Activated T-helper 1 cell treated with anti-CD3 and anti-CD28 coated beads, Interleukin-12 subunit alpha, Interleukin-12 subunit beta, Interleukin-2, Interleukin-4 antibody, amounts not matched to agents 30 ng/mL and 10 ng/mL and 1 ng/mL, durations not matched to agents 14 hours and 24 hours and 36 hours (primary cell): Measurements from ENCODE around the gene MT2A. TPM values are rescaled to one million over a fixed set of nuclear protein-coding genes. Genes with fewer than 3 reads are reported as not detected.
A peak's percentile ranks its signal among the peaks of the same experiment; 100 is the strongest.

ENCODE experiments used
- DNase-seq: peaks from one replicate; pipeline ENCODE4 v3.0.0; 2021; ENCODE audit warnings: low spot score
- H3K27ac Mint-ChIP-seq: one replicate; pipeline ENCODE4 v1.8.0; 2021; ENCODE audit warnings: mild to moderate bottlenecking, mixed read lengths
- H3K27me3 Mint-ChIP-seq: one replicate; pipeline ENCODE4 v1.8.0; 2022; ENCODE audit warnings: mild to moderate bottlenecking, moderate library complexity, mixed read lengths; ENCODE audit not compliant: insufficient read depth
- H3K36me3 Mint-ChIP-seq: one replicate; pipeline ENCODE4 v1.8.0; 2021; ENCODE audit warnings: low read depth, mixed read lengths
- H3K4me1 Mint-ChIP-seq: one replicate; pipeline ENCODE4 v1.8.0; 2021; ENCODE audit warnings: low read depth, mixed read lengths
- H3K4me3 Mint-ChIP-seq: one replicate; pipeline ENCODE4 v1.8.0; 2021; ENCODE audit warnings: mild to moderate bottlenecking, moderate library complexity, mixed read lengths
- H3K9me3 Mint-ChIP-seq: one replicate; pipeline ENCODE4 v1.8.0; 2021; ENCODE audit warnings: mixed read lengths
- intact Hi-C: fragments of 100-400 bp; cut with micrococcal nuclease; formaldehyde crosslinking; loops from one replicate; pipeline ENCODE4 v1.15.1; 2024
- total RNA-seq: library from RNA; stranded (reverse); gene quantifications from 2 replicates; pipeline ENCODE4 v1.2.3, GENCODE V29; 2022

The MT2A gene
- total RNA-seq, 1 donor from 2014 or later: 348 TPM

GRCh38 chr16:56628486-56629350 is 20.3 kb downstream of the MT2A start:
- Mint-ChIP-seq H3K36me3 (no peaks in the 10 kb centered on the region), H3K4me1 (peaks cover 34% of the 10 kb centered on the region), H3K9me3 (no peaks in the 10 kb centered on the region), H3K27ac (no peak overlapping the region), H3K4me3 (no peak overlapping the region), H3K27me3 (peaks cover 34% of the 10 kb centered on the region)
- intact Hi-C loops: loop anchor here (5.0 kb wide), 1 partner anchor 176 kb away; the partner anchor contains the start of genes NUDT21 and OGFOD1
- DNase-seq: no peak

DNA sequence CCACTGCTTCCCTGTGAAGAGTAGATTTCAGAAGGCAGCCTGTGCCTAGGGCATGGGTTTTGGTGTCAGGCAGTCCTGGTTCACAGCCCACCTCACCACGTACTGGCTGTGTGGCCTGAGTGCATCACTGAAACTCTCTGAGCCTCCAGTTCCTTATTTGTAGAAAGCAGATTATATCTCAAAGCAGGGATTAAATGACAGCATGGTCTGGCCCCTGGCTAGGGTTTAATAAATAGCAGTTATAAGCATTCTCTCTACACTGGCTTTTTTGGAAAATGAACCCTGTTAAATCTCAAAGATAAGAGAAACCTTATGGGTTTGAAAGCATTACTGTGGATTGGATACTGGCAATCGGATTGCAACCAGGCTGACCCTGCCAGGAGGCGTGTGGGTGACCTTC is 21.1 kb downstream of the MT2A start:
- intact Hi-C loops: loop anchor here (5.0 kb wide), 1 partner anchor 177 kb away; the partner anchor contains the start of genes NUDT21 and OGFOD1
- H3K4me1 Mint-ChIP-seq: peaks cover 34% of the 10 kb centered on the region
- H3K27ac Mint-ChIP-seq: no peak overlapping the region
- H3K9me3 Mint-ChIP-seq: no peaks in the 10 kb centered on the region
- H3K4me3 Mint-ChIP-seq: no peak overlapping the region
- peaks cover 43% of the 10 kb centered on the region for H3K27me3 Mint-ChIP-seq
- no peaks in the 10 kb centered on the region for H3K36me3 Mint-ChIP-seq
- DNase-seq: no peak

- Mint-ChIP-seq H3K9me3 (no peaks in the 10 kb centered on the region), H3K27ac (no peak overlapping the region), H3K36me3 (no peaks in the 10 kb centered on the region), H3K4me3 (no peak overlapping the region), H3K4me1 (peaks cover 36% of the 10 kb centered on the region), H3K27me3 (peaks cover 49% of the 10 kb centered on the region)
- intact Hi-C loops: no loop called here
- DNase-seq: no peak
These were observed 21.8 kb downstream of the MT2A start for GRCh38 chr16:56630134-56630533.

DNA sequence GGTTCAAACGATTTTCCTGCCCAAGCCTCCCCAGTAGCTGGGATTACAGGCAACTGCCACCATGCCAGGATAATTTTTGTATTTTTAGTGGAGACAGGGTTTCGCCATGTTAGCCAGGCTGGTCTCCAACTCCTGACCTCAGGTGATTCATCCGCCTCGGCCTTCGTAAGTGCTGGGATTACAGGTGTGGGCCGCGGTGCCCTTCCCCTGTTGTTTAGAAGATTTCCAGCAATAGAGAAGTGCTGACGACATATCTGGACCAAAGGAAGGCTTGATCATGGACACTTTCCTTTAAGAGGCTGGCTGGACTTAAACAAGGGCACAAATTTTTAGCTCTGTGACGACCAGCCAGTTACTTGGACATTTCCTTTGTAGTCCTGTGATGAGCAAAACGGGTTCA is 22.8 kb downstream of the MT2A start:
- H3K27me3 Mint-ChIP-seq: peaks cover 56% of the 10 kb centered on the region
- intact Hi-C loops: no loop called here
- no peaks in the 10 kb centered on the region for H3K9me3 Mint-ChIP-seq

GRCh38 chr16:56631832-56632155 is 23.4 kb downstream of the MT2A start:
- intact Hi-C loops: no loop called here
- no peaks in the 10 kb centered on the region for H3K36me3 Mint-ChIP-seq
- no peaks in the 10 kb centered on the region for H3K9me3 Mint-ChIP-seq
- peaks cover 27% of the 10 kb centered on the region for H3K4me1 Mint-ChIP-seq
- no peak overlapping the region for H3K27ac Mint-ChIP-seq
- H3K4me3 Mint-ChIP-seq: peak overlapping the region; percentile 77
- DNase-seq: no peak
- peaks cover 62% of the 10 kb centered on the region for H3K27me3 Mint-ChIP-seq

More for the DNA sequence above, 22.8 kb downstream of the MT2A start:
- no peaks in the 10 kb centered on the region for H3K36me3 Mint-ChIP-seq
- no peak overlapping the region for H3K27ac Mint-ChIP-seq
- H3K4me1 Mint-ChIP-seq: peaks cover 29% of the 10 kb centered on the region
- no peak overlapping the region for H3K4me3 Mint-ChIP-seq
- no peak for DNase-seq

DNA sequence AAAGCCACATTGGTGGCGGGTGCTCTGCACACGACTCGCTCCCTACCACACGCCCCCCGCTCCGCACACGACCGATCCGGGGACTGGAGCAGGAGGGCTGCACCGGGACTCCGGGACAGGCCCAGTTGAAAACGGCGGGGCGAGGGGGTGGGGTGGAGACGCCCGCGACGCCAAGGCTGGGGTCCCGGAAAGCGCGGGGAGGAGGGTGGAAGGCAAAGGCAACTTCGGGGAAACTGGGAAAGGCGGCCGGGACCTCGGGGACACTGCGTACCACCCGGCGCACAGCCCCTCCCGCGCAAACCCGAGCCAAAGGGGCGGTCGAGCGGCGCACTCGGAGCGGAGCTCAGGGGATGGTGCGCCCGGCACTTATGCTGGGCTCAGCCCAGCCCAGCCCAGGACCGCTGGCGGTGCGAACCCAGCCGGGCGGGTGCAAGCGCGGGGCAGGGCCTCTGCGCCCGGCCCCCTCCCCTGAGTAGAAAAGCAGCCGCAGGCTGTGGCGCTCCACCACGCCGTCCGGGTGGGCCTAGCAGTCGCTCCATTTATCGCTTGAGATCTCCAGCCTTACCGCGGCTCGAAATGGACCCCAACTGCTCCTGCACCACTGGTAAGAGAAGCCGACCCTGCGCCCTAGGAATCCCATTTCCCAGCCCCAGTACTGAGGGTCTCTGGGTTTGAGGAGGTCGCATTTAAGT is 23.9 kb downstream of the MT2A start, which contains the start of gene MT1M:
TSS of gene MT1M (plus strand) at position 504 of the 692 bp plus-strand sequence. CDS start at position 577, 73 bp downstream.
- Mint-ChIP-seq H3K27me3 (peaks cover 65% of the 10 kb centered on the region), H3K4me1 (peaks cover 30% of the 10 kb centered on the region), H3K9me3 (no peaks in the 10 kb centered on the region), H3K27ac (no peak within 1 kb of the TSS), H3K4me3 (peak within 1 kb of the TSS; percentile 77), H3K36me3 (no peaks in the 10 kb centered on the region)
- intact Hi-C loops: no loop called here
- no peak for DNase-seq

DNA sequence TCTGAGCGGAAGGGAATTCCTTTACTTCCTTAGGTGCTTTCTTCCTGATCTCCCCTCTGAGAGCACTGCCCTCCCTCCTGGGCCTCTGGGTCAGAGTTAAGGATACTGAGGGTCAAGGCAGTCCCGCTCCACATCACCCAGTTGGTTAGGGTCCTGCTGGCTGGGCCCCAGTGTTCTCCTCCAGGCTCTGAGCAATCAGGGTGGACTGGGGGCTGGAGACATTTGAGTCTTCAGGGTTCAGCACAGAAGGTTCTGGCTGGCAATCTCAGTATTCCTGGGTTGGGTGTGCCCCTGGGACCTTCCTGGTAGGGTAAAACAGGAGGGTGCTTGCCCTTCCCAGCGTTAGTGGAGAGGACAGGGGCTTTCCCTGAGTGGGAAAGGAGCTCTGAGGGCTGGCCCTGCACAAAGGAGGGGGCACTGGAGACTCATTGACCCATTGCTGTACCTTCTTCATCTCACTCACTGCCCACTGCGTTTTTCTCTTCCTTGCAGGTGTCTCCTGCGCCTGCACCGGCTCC is 24.5 kb downstream of the MT2A start:
- H3K4me1 Mint-ChIP-seq: peaks cover 36% of the 10 kb centered on the region
- intact Hi-C loops: no loop called here

DNA sequence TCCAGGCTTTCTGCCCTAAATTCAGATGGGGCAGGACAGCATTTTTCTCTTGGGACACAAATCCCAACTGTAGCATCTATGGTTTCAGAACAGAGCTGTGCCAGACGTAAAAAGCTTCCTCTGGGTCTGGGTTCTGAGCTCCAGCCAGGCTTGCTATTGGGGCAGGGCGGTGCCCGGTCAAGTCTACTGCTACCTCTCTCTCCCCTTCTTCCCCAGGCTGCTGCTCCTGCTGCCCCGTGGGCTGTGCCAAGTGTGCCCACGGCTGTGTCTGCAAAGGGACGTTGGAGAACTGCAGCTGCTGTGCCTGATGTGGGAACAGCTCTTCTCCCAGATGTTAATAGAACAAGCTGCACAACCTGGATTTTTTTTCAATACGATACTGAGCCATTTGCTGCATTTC is 25.2 kb downstream of the MT2A start:
- Mint-ChIP-seq H3K4me3 (peak overlapping the region; percentile 5), H3K27ac (no peak overlapping the region), H3K36me3 (no peaks in the 10 kb centered on the region), H3K27me3 (peaks cover 70% of the 10 kb centered on the region), H3K4me1 (peaks cover 38% of the 10 kb centered on the region), H3K9me3 (no peaks in the 10 kb centered on the region)
- intact Hi-C loops: no loop called here
- no peak for DNase-seq

More for the DNA sequence above, 24.5 kb downstream of the MT2A start:
- H3K27ac Mint-ChIP-seq: no peak overlapping the region
- H3K36me3 Mint-ChIP-seq: no peaks in the 10 kb centered on the region
- peaks cover 69% of the 10 kb centered on the region for H3K27me3 Mint-ChIP-seq
- H3K4me3 Mint-ChIP-seq: peak overlapping the region; percentile 61
- DNase-seq: no peak
- H3K9me3 Mint-ChIP-seq: no peaks in the 10 kb centered on the region

DNA sequence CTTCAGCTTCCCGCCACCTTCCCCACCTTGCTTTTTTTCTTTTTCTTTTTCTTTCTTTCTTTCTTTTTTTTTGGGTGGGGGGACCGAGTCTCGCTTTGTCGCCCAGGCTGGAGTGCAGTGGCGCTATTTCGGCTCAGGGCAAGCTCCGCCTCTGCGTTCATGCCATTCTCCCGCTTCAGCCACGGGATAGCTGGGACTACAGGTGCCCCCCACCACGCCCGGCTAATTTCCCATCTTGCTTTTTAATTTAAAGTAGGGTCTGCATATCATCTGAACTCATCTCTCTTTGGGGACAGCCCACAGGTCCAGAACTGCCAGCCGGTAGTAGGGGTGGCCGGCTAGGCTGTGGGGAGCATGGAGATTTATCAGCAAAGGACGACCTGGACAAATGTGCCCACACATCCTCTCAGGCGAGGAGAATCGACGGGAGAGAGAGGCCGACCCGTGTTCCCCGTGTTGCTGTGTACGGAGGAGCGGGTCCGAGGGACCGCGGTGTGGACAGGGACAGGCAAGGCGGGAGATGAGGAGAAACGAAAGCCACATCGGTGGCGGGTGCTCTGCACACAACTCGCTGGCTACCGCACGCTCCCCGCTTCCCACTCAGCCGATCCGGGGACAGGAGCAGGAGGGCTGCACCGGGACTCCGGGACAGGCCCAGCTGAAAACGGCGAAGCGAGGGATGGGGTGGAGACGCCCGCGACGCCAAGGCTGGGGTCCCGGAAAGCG is 26.5 kb downstream of the MT2A start:
- DNase-seq: no peak
- Mint-ChIP-seq H3K4me1 (peaks cover 34% of the 10 kb centered on the region), H3K36me3 (no peaks in the 10 kb centered on the region), H3K9me3 (no peaks in the 10 kb centered on the region), H3K4me3 (peak overlapping the region; percentile 73), H3K27me3 (peaks cover 80% of the 10 kb centered on the region), H3K27ac (peak overlapping the region; percentile 15)
- intact Hi-C loops: no loop called here

DNA sequence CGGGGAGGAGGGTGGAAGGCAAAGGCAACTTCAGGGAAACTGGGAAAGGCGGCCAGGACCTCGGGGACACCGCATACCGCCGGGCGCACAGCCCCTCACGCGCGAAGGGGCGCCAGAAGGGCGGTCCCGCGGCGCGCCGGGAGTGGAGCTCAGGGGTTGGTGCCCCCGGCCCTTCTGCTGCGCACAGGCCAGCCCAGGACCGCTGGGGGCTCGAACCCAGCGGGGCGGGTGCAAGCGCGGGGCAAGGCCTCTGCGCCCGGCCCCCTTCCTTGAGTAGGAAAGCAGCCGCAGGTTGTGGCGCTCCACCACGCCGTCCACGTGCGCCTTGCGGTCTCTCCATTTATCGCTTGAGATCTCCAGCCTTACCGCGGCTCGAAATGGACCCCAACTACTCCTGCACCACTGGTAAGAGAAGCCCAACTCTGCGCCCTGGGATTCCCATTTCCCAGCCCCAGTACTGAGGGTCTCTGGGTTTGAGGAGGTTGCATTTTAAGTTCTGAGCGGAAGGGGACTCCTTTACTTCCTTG is 27.1 kb downstream of the MT2A start:
- Mint-ChIP-seq H3K4me1 (peaks cover 30% of the 10 kb centered on the region), H3K4me3 (peak overlapping the region; percentile 42), H3K27me3 (peaks cover 84% of the 10 kb centered on the region), H3K27ac (no peak overlapping the region), H3K9me3 (no peaks in the 10 kb centered on the region), H3K36me3 (no peaks in the 10 kb centered on the region)
- no peak for DNase-seq
- intact Hi-C loops: no loop called here

- no peaks in the 10 kb centered on the region for H3K9me3 Mint-ChIP-seq
- H3K27me3 Mint-ChIP-seq: peaks cover 75% of the 10 kb centered on the region
- no peaks in the 10 kb centered on the region for H3K36me3 Mint-ChIP-seq
- no peak overlapping the region for H3K27ac Mint-ChIP-seq
- DNase-seq: no peak
- intact Hi-C loops: no loop called here
- H3K4me3 Mint-ChIP-seq: no peak overlapping the region
- H3K4me1 Mint-ChIP-seq: peaks cover 27% of the 10 kb centered on the region
These were observed 28.4 kb downstream of the MT2A start for GRCh38 chr16:56636616-56637413.
